ENCODE measurements around the gene ZSCAN18.

ZSCAN18 gene

DNA sequence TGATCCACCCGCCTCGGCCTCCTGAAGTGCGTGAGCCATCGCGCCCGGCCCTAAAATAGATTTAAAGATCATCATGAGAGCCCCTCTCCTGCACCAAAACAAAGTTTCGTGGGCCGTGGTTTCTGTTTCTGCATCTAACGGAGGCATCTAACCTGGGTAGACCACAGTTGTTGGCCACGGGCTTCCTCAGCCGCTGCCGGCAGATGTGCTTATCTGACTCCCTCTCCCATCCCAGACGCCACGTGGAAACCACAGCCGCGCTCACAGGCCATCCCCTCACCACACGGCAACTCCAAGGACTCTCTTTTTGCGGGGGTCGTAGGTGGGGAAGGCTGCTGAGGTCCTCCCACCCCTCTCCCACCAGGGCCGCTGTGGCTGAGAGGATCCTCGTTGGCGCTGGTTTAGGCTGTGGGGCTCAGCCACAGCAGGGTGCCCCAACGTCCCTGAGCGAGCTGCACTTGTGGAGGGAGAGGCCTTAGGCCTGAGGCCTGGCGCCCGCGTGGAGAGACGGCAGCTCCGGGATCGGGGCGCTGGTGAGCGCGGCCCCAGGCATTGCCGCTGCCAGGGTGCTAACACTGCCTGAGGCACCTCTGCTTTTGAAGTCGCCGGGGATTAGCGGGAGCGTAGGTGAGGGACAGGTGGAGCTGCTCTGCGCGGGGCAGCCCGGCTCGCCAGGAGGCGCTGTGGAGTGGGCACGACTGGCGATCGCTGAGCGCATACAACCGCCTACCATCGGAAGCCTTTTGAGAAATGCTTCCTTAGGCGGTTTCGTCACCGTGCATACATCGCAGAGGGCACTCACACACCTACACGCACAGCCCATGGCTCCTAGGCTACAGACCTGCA lies 55.3 kb downstream of the ZSCAN18 start:
- DNase-seq: no peak

DNA sequence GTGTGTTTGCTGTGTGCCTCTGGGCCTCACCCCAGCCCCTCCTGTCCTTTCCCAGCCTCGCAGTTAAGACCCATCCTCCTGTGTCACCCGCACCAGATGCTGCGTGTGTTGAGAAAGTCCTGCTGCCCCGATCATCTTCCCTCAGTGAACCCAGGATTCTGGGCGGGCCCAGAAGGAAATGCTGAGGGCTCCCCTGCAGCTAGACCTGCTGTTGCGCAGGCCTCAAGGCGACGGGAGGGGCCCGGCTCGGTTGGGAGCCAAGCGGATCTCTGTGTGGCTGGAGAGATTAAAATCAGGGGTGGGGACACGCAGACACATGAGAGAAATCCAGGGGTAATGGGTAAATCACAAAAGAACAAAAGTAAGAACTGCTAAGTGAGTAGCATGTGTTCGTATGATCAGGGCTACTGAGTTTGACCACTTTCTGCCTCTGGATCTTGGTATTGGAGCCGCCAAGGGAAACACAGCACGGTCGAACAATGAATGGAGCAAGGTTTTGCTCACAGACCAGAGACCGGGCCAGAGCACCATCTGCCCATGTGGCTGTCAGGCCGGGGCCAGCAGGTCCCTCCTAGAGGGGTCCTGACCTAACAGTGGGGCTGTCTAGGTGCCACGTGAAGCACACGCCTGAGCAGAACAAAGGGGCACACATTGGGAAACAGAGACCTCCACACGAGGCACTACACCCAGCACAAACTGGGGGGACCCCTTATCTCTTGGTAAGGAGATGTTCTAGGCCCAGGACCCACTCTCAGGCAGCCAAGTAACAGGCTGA lies 57.1 kb downstream of the ZSCAN18 start:
- DNase-seq: no peak

DNA sequence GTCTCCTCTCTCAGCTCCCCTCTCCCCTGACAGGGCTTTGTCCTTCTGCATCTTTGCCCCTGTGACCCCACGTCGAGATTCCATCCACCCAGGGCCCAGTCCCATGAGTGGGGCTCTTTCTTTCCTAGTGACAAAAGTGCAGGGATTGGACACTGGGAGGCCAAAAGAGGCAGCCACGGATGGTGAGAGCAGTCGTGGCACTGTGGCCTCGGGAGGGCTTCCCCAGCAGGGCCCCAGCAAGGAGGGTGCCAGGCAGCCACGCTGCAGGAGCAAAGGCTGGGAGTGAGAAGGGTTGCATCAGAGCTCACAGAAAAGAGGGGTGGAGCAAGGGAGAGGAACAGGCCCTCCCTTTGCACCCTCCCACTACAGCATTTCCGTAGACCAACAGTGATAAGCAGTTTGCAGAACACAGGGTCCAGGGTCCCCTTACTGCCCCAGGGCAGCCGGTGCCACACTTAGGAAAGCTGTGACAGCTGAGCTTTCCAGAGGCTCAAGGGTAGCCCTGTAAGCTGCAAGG lies 59.3 kb downstream of the ZSCAN18 start:
- no peak for DNase-seq

DNA sequence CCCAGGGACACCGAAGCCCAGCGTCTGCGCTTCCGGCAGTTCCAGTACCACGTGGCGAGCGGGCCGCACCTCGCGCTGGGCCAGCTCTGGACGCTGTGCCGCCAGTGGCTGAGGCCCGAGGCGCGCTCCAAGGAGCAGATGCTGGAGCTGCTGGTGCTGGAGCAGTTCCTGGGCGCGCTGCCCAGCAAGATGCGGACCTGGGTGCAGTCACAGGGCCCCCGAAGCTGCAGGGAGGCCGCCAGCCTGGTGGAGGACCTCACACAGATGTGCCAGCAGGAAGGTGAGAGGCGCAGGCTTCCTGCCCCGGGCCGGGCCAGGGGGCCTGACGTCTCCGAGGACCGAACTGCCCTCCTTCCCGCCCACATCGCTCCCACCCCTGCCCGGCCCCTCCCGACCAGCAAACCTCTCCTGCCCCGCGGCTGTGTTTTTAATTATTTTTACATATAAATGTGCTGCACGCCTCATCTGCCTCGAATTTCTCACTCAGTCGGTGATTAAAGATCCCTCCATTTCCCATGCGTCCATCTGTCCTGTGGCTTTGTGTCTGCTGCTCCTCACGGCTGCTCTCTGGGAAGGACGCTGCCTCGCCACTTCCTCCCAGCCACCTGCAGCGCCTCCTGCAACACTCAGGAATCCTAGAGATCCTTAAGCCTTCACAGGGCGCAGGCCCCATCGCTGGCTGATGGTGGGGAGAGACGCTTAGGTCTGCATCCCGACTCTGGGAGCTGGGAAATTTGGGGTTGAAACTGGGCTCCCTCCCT lies 59.9 kb downstream of the ZSCAN18 start:
- no peak for DNase-seq

DNA sequence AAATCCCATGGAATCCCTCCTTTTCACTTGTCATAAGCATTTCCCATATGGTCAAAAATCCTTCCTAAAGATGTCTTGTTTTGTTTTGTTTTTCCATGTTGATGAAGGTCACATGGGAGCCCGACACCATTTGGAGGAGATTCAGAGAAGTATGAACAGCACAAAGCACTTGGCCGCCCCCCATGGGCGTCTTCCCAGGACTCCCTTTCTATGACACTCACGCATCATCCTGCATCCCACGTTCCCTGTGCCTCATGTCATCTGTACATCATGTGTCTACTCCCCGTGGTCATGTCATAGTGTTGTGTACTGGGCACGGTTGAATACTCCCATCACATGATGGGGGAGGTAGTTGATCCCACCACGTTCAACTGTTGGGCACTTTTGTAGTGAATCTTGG lies 62.2 kb downstream of the ZSCAN18 start:
- no peak for DNase-seq

DNA sequence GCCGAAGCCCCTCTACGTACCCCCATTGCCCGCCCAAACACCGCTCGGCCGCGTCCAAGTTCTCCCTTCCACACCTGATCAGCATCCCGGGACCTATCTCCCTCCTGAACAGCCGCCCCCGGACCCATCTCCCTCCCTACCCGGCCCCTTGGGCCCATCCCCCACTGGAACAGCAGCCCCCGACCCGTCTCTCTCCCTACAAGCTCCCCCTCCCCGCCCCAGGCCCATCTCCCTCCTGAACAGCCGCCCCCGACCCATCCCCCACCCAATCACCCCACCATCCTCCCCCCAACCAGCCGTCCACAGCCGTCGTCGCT lies 63.6 kb downstream of the ZSCAN18 start:
- no peak for DNase-seq
